ENCODE data around the gene DHX15. TPM values are rescaled to one million over a fixed set of nuclear protein-coding genes. Genes with fewer than 3 reads are reported as not detected.

The DHX15 gene
- total RNA-seq, 1 experiment from 2014 or later = 229 TPM

DNA sequence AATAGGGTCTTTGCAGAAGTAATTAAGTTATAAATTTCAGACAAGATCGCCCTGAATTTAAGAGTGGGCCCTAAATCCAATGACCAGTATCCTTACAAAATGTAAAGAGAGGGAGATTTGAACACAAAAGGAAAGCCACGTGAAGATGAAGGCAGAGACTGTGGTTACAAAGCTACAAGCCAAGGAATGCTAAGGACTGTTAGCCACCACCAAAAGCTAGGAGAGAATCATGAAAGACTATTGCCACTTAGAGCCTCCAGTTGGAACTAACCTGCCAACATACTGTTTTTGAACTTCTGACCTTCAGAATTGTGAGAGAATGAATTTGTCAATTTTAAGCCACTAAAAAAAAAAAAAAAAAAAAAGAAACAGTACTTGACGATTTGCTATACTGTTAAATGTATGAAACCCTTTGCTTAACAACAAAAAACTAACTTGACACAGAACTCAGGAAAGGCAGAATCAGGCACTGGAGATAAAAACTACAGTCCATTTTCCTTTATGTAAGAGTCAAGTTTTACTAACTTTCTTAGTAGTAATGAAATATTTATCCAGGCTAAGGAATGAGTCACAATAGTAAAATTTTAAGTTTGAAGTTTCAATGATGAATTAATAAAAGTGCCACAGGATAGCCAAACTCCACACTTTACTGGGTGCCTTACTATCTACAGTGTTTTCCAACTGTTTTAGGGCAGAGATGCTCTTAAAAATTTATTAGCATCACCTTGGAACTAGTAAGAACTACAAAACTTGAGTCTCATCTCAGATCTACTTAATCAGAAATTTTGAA is 25.1 kb downstream of the DHX15 start:
- H3K79me2 ChIP-seq (ENCODE audit: low read length) = peaks cover 100% of the 10 kb centered on the region
- no TSS peak for BruUV-seq (replicated peaks)
- POLR2A ChIA-PET (ENCODE audit: unreplicated experiment) = no interaction called here
- peaks cover 88% of the 10 kb centered on the region for H4K20me1 ChIP-seq (ENCODE audit: low read length)
- DNase-seq (peak; percentile 40), ATAC-seq (peak; percentile 63)
- H3K4me3 ChIP-seq (ENCODE audit: low read length) = no peak overlapping the region
- H2AFZ ChIP-seq (ENCODE audit: low read length) = no peak overlapping the region
- intact Hi-C loops (cut with micrococcal nuclease) = loop anchor here (2.0 to 5.0 kb wide), 2 partner anchors 38 to 236 kb away; partner anchors contain the start of gene SOD3
- peaks cover 39% of the 10 kb centered on the region for H3K36me3 ChIP-seq (ENCODE audit: low read depth, low read length)
- H3K27me3 ChIP-seq (ENCODE audit: low read length) = no peaks in the 10 kb centered on the region
- H3F3A ChIP-seq (ENCODE audit: low read length, unreplicated experiment) = peaks cover 8% of the 10 kb centered on the region
- CTCF ChIA-PET = interaction anchor here (0.5 kb wide), 1 partner anchor 99 kb away, joined by 3 read pairs; no protein-coding TSS in a partner anchor
- no peak overlapping the region for H3K9ac ChIP-seq (ENCODE audit: low read length)
- peaks cover 44% of the 10 kb centered on the region for H3K4me1 ChIP-seq (ENCODE audit: insufficient read depth, low read length)
- TF ChIP-seq, protein P1, sequence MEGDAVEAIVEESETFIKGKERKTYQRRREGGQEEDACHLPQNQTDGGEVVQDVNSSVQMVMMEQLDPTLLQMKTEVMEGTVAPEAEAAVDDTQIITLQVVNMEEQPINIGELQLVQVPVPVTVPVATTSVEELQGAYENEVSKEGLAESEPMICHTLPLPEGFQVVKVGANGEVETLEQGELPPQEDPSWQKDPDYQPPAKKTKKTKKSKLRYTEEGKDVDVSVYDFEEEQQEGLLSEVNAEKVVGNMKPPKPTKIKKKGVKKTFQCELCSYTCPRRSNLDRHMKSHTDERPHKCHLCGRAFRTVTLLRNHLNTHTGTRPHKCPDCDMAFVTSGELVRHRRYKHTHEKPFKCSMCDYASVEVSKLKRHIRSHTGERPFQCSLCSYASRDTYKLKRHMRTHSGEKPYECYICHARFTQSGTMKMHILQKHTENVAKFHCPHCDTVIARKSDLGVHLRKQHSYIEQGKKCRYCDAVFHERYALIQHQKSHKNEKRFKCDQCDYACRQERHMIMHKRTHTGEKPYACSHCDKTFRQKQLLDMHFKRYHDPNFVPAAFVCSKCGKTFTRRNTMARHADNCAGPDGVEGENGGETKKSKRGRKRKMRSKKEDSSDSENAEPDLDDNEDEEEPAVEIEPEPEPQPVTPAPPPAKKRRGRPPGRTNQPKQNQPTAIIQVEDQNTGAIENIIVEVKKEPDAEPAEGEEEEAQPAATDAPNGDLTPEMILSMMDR (conservative IDR thresholded peaks at IDR 0.05; ENCODE audit: low read depth, low read length) = no peak
- no peak for TF ChIP-seq EZH2phosphoT487 (IDR thresholded peaks at IDR 0.05; ENCODE audit: borderline replicate concordance, low read length)
- TF ChIP-seq EZH2 (IDR thresholded peaks at IDR 0.05; ENCODE audit: low read length, unreplicated experiment) = no peak
- H3K27ac ChIP-seq (ENCODE audit: low read length) = no peak overlapping the region
- H3K4me2 ChIP-seq (ENCODE audit: low read length) = peak overlapping the region; percentile 36
- no peaks in the 10 kb centered on the region for H3K9me2 ChIP-seq (replicated peaks; ENCODE audit: low read length)
- H3K9me3 ChIP-seq (ENCODE audit: low read length) = no peaks in the 10 kb centered on the region

DNA sequence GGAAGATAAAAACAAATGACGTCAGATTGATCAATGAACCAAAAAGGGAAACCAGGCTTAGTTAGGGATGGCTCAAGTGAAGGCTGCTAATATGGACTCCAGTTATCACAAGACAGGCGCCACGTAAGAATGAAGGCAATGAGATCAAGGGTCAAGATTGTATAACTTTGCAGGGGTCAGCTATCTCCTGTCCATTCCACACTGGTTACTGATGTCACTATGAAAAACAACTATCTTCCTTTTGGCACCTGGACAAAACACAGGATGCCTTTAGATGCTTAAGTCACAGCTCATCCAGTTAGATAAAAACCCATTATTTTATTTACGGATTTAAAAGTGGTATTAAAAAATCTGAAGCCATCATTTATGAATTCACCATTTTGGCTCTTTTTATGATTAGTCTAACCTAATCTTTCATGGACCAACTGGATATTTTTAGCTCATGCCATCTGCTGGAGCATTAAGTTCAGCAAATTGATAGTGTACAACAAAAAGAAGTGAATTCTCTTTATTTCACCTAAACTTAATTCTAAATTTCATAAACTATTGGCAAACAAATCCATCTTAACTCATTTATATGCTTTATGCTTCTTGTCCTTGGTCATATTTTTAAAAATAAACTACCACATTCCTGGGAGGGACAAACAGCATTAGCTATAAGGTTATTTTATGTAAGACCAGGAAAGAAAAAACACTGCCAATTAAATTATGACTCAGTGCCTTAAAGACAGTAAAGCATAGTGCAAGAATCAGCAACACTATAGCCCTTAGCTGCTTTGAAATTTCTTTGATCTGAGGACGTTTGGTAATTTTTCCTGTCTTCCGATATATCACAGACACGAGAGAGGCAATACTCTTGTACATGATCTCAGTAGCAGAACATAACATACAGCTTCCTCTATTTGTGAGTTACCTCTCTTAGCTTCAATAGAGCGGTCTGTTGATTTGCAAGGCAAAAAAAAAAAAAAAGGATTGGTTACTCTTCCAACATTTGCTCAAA is 27.0 kb downstream of the DHX15 start:
- peaks cover 99% of the 10 kb centered on the region for H3K79me2 ChIP-seq (ENCODE audit: low read length)
- H3K4me1 ChIP-seq (ENCODE audit: insufficient read depth, low read length) = peaks cover 49% of the 10 kb centered on the region
- peak; percentile 73 for ATAC-seq
- no peak overlapping the region for H2AFZ ChIP-seq (ENCODE audit: low read length)
- BruUV-seq (replicated peaks) = no TSS peak
- no peak overlapping the region for H3K27ac ChIP-seq (ENCODE audit: low read length)
- intact Hi-C loops (cut with micrococcal nuclease) = loop anchor here (2.0 to 5.0 kb wide), 2 partner anchors 40 to 237 kb away; partner anchors contain the start of gene SOD3
- DNase-seq = peak; percentile 35
- no peak overlapping the region for H3K4me3 ChIP-seq (ENCODE audit: low read length)
- POLR2A ChIA-PET (ENCODE audit: unreplicated experiment) = no interaction called here
- H3K4me2 ChIP-seq (ENCODE audit: low read length) = peak overlapping the region; percentile 1; the same call in 1 of the 2 replicates
- no peaks in the 10 kb centered on the region for H3K9me2 ChIP-seq (replicated peaks; ENCODE audit: low read length)
- H3K36me3 ChIP-seq (ENCODE audit: low read depth, low read length) = peaks cover 37% of the 10 kb centered on the region
- TF ChIP-seq EZH2 (IDR thresholded peaks at IDR 0.05; ENCODE audit: low read length, unreplicated experiment) (no peak), EZH2phosphoT487 (IDR thresholded peaks at IDR 0.05; ENCODE audit: borderline replicate concordance, low read length) (no peak)
- TF ChIP-seq, protein P1 (conservative IDR thresholded peaks at IDR 0.05; ENCODE audit: low read depth, low read length) = no peak
- H3K27me3 ChIP-seq (ENCODE audit: low read length) = no peaks in the 10 kb centered on the region
- peaks cover 8% of the 10 kb centered on the region for H3F3A ChIP-seq (ENCODE audit: low read length, unreplicated experiment)
- peaks cover 87% of the 10 kb centered on the region for H4K20me1 ChIP-seq (ENCODE audit: low read length)
- no peak overlapping the region for H3K9ac ChIP-seq (ENCODE audit: low read length)
- H3K9me3 ChIP-seq (ENCODE audit: low read length) = no peaks in the 10 kb centered on the region
- CTCF ChIA-PET = no interaction called here

Measured in PC-3 (cell line).